Nucleus accumbens (tissue), 56 donors: ENCODE measurements around the gene NAB2.
"Not testable (repeated sequence)": the region's sequence is repeated elsewhere in the genome, so short reads cannot be mapped to it uniquely, and the experiment has no call there.

Experiments used
- DNase-seq, 56 donors: peaks; one replicate each; lab custom pipeline; 2025; lab: John Stamatoyannopoulos, UW

NAB2 gene, protein sequence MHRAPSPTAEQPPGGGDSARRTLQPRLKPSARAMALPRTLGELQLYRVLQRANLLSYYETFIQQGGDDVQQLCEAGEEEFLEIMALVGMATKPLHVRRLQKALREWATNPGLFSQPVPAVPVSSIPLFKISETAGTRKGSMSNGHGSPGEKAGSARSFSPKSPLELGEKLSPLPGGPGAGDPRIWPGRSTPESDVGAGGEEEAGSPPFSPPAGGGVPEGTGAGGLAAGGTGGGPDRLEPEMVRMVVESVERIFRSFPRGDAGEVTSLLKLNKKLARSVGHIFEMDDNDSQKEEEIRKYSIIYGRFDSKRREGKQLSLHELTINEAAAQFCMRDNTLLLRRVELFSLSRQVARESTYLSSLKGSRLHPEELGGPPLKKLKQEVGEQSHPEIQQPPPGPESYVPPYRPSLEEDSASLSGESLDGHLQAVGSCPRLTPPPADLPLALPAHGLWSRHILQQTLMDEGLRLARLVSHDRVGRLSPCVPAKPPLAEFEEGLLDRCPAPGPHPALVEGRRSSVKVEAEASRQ

DNA sequence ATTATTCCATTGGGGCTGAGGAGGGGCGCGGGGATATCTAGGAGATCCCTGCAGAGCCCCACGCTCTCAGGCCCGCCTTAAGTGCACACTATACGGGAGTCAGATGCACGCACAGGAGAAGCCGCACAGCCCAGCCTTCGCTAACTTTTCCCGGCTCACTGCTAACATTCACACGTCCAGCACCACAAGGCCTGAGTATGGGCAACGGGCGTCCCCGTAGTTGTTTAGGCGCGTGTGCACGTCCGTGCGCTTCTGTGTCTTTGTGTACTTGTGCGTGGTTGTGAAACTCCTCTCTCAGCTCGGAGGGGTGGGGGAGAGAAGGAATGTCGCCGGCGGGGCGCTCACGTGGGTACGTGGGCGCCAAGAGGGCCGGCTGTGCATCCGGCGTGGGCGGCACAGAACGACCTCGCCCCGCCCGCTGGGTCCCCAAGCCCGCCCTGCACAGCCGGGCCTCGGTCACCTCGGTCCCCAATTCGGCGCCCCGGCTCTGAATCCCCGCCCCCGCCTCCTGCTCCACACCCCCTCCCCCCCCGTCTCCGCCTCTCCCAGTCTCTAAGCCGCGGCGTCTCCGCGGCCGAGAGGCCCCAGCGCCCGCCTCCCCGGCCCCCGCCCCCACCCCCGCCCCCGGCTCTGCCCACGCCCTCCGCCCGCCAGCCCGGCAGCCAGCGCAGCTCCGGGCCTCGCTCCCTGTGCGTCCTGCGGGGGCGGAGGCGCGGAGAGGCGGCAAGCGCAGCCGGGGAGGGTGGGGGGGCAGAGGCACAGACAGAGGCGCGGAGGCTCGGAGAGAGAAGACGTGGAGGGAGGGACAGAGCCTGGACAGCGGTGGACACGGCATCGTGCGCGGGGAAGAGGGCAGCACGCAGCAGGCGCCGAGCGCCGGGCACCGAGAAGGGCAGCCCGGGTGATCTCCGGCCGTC lies at the start of gene NAB2:
TSS of gene NAB2 (plus strand) at position 761 of the 917 bp plus-strand sequence. CDS start 158 bp downstream, outside the sequence.
- peak in 55 of 56 donors; percentile 37 to 94 (median 83) for DNase-seq

DNA sequence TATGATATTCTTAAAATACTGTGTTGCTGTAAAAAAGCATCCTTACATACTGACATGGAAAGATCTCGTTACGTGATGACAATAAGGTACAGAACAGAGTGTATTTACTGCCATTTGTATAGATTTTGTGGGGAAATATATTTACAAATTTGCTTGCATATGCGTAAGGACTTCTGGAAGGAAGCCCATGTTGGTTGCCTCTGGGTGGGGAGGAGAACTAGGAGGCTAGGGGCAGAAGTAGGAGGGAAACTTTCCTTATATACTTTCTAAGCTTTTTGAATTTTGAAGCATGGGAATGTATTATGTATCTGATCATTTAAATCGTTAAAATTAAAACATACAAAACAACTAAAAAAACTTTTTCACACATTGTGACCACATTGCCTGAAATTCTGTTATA lies 48.7 kb upstream of the NAB2 start:
- no peak for DNase-seq

DNA sequence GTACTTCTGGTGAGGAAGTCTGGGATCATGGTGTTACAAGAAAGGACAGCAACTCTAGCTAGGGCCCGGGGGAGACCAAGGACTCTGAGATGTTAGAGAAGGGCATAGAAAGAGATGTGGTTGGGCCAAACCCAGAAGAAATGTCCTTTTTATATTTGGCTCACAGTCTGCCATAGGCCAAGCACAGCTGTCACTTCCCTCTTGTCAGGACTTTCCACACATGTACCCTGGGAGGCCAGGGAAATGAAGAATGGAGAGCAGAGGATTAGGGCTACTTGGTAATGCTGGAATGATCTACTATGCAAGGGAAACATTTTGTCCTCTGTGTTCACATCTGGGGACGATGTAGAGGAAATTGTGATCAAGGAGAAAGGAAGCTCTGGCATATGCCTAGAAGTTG lies 48.2 kb upstream of the NAB2 start:
- no peak for DNase-seq

DNA sequence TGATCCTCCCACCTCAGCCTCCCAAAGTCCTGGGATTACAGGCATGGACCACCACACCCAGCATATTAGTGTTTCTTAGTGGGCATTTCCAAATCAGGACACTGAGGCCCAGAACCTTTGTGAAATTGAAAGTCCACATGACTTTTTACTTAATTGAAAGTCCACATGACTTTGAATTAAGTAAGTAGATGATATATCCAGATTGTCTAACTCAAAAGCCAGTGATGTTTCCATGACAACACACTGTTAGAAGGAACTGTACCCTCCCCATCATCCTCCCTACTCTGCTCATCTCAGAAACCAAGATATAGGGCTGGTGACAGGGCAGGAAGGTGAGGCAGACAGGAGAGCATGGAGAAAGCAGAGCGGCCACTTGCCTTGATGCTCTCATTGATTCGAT lies 46.2 kb upstream of the NAB2 start:
- DNase-seq, result no peak

DNA sequence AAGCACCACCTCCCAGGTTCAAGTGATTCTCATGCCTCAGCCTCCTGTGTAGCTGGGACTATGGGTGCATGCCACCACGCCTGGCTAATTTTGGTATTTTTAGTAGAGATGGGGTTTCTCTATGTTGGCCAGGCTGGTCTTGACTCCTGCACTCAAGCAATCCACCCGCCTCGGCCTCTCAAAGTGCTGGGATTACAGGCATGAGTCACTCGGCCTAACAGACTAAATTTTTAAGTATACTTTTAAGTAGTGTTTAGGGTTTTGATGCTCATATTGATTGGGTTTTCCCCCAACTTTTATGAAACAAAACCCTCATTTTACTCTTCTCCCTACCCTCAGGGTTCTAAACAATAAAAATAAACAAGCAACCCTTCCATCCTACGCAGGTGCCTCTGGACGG lies 44.4 kb upstream of the NAB2 start:
- DNase-seq, result no peak

DNA sequence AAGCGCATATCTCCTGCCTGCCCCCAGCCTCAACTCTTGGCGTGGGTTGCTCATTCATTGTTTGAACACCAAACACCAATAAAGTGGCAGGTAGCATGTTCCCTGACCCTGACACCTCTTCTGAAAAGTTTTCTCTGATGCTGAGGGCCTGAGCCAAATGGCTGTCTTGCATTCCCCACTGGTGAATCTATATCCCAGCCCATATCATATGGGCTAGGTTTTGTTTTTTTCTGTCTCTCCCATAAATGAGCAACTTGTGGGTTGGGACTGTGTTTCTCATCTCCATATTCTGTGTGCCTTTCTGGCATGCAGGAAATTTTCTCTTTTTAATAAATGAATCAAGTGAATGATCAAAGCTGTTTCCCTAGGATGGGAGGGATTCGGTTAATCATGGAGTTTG lies 44.0 kb upstream of the NAB2 start:
- no peak for DNase-seq

DNA sequence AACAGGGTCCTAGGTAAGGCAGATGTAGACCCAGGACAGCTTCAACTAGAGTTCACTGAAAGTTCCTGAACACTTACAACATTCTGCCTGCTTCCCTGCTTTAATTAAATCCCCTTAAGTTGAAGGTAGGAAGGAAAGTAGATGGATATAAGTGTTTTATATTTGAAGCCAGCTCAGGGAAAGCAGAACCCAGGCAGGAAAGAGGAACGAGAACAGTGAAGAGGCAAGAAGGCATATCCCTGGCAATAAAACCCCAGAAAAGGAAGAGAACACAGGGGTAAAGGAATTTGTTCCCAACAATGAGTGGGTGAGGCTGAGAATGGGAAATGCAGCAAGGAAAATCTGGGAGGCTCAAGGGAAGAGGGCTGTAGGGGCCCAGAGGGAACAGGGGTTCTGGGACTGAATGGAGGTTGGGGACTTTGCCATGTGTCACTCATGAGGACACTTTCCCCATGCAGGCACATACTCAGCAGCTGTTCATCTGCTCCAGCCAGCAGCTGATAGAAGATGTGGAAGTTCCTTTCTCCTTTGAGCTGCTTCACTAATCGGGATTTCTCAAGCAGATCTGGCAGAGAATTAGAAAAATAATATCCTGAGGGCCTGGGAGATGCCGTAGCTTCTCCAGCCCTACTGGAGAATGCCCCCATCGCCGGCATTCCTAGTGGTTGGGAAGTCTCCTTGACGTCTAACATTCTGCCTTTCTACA lies 42.7 kb upstream of the NAB2 start:
- peak in 1 of 56 donors; percentile 36 for DNase-seq

DNA sequence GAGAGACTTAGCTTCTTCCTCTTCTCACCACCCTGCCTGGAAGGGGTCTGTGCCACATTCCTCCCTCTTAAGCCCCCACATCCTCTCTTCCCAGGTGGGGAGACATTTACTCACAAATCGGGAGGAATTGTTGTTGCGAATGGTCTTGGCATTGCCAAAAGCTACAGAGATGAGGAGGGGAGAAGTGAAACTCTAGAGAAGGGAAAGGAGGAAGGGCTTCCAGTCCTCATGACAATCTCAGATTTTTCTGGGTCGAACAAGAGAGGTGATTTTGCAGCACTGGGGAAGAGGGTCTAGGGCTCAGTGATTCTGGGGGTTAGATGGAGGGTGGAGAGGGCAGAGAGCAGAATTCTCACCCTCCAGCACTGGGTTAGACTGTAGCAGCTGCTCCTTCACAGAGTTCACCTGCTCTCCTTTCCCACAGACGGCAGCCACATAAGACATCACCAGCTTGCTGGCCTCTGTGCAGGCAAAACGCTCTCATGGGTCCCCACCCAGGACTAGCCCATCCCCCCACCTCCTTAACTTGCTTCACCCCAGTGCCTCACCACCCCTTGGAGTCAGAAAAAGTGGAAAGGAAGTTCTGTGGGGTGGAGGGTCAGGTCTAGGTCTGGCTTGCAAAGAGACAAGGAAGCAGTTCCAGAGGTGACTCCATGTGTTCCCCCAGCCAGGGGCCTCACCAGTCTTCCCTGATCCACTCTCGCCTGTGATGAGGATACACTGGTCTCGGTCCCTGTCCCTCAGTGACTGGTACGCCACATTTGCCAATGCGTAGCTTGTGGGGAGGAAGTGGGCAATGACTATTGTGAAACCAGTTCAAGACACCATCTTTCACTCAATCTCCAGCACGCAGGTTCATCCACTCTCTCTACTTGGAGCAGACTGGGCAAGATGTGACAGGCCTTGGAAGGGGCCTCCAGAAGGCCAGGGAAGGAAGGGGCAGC lies 41.7 kb upstream of the NAB2 start:
- peak in 1 of 56 donors; percentile 1 for DNase-seq

DNA sequence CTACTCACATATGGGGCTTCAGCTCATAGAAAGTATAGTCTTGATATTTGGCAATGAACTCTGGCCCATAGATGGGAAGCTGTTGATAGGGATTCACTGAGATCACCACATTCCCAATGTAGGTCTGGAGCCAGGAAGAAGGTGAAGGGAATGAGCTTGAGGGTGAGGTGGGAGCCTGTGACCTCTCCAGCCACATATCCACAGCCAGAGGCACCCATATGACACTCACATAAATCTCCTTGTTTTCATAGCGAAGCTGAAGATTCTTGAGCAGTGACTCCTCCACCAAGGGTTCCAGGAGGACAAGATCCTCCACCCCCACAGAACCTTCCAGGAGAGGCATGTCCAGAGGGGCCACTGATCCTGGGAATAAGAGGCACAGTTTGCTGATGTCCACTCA lies 40.9 kb upstream of the NAB2 start:
- DNase-seq, result no peak

DNA sequence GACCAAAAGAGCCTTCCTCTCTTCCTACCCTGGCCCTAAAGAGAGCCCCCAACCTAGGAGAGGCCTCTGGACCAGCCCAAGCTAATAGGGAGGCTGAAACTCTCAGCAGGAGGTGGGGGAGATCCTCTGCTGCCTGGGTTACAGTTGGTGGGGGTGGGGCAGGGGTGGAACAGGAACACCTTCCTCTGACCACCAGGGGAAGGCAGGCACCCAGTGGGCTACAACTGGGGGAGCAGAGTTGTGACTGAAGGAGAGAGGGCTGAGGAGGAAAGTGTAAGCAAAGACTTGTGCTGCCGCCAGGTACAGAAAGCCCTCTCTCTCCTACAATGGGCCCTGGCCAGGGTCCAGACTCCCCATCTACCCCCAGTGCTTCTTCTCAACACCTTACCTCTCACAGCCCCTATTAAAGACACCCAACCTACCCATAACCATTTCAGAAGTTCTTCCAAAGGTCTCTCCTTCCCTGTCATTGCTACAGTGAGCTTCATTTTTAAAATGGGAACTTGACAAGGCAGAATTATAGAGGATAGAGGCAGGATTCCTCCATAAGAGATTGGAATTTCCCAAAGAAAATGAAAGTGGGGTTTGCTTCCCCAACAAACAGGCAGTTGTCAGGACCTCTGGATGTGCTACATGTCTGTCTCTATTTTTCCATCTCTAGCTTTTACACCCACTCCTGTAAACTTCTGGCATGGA lies 40.3 kb upstream of the NAB2 start:
- no peak for DNase-seq

DNA sequence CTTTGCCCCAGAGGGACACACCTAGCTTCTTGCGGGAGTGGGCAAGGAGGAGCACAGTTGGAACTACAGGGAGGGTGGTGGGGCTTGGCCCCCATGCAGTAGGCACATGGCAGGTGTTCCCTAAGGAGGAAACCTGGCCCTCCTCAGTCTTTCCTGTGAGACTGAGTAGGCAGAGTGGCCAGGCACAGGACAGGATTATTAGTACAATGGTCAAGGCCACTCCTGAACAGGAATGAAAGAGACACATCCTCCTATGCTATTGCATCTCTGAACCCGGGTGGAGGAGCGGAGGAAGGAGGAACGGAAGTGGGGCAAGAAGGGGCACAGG lies 39.8 kb upstream of the NAB2 start:
- DNase-seq, result no peak

DNA sequence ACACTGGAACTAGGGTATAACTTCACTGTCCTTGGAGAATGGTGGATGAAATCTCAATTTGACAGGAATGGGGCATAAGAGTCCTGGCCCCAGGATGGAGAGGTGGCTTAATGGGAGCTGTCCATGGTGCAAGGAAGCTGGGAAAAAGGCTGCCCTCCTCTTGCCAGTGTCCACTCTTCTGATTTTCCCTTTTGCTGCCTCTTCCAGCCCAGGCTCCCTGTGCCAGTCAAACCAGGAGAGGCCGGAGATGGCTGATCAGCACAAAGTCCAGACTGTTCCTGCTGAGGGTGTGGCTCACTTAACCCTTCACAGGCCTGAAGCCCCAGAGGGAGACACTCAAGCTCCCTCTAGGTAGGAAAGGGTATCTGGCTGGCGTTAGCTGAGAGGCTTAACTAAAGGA lies 39.0 kb upstream of the NAB2 start, which contains the start of gene MYO1A:
TSS of gene MYO1A (minus strand) at position 240 of the 400 bp plus-strand sequence. CDS start 1,806 bp downstream, outside the sequence.
- no peak for DNase-seq

DNA sequence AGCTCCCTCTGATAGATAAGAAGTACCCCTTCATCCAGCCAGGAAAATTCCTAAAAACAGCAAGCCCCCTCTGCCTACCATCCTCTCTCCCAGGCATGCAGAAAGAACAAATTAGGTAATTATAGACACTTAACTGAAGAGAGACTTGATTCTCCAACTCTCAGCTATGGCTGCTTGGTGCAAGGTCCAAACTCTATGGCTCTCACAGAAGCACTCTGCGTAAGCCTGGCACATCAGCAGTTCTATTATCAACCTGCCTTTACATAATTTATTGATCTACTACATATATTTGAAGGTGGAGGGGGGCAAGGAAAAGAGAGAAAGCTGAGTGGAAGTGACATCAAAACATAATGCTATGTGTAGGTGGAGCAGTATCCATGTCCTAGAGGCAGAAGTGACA lies 37.9 kb upstream of the NAB2 start:
- DNase-seq, result no peak

DNA sequence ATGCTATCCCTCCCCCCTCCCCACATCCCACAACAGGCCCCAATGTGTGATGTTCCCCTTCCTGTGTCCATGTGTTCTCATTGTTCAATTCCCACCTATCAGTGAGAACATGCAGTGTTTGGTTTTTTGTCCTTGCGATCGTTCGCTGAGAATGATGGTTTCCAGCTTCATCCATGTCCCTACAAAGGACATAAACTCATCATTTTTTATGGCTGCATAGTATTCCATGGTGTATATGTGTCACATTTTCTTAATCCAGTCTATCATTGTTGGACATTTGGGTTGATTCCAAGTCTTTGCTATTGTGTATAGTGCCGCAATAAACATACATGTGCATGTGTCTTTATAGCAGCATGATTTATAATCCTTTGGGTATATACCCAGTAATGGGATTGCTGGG lies 35.8 kb upstream of the NAB2 start:
- DNase-seq, result not testable (repeated sequence)

DNA sequence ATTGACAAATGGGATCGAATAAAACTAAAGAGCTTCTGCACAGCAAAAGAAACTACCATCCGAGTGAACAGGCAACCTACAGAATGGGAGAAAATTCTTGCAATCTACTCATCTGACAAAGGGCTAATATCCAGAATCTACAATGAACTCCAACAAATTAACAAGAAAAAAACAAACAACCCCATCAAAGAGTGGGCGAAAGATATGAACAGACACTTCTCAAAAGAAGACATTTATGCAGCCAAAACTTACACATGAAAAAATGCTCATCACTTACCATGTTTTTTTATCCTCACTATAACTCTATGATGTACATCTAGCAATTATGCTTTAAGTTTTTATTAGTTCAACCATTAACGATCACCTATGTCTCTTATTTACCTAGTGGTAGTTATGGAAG lies 35.0 kb upstream of the NAB2 start:
- not testable (repeated sequence) for DNase-seq

DNA sequence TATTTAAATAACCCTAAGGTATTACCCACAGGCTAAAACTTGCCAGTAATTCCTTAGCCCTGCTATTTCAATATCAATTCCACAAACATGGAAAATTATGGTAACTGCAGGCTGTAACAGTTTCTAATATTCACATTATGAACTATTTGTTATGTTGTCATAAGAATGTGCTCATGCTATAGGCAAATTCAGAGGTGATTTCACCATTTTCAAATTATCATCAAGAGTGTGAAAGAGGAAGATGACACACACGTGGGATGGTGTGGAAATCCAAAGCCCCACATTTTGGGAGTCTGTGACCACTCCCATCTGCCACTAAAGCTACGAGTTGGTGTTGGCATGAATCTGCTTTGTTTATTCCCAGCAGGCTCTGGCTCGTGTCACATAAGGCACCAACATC lies 33.1 kb upstream of the NAB2 start:
- no peak for DNase-seq

DNA sequence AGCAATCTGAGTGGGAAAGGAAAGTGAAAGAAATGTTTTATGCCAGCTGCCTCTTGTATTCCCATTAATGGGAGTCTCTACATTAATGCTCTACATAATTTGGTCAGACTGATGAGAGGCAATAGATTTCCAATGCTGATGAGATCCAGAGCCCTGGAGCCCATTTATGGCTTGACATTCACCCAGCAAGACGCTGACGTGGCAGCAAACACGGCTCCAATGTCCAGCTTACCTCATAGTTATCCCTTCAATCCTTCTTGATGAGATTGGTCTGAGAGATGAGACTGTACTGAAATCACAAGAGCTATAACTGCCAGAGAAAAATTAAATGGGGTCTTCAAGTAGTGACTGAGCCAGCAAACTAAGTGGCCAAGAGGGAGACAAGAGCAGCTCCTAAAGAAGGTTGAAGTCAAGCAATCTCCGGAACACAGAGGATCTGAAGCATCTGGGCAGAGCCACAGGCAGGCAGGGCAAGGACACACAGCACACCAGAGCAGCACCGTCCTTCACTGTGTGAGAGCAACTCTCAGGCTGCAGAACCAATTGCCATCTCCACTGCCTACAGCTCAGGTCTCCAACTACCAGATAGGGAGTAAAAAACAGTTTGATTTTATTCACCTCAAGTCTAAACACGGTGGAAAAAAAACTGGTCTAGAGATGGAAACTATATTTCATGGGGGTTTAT lies 31.7 kb upstream of the NAB2 start:
- DNase-seq, result no peak

DNA sequence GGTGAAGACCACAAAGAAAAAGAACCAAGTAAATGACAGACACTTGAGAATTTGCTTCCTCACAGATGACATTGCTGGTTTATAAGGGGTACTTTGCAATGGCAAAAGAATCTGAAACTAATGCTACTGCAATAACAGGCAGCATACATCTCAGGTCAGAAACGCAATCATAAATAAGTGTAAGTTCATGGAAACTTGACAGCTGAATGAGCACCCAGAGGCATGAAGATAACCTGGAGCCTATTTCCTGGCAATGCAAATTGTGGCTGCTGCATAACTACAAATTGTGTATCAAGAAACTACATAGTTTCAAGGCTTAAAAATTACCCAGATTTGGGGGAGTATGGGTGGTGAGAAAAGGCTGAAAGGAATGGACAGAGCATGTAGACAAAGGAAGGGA lies 30.5 kb upstream of the NAB2 start:
- no peak for DNase-seq
